CD4-positive, alpha-beta T cell treated with Interleukin-6 for 4 hours (primary cell): ENCODE measurements around the gene SMAD2.
"Not testable (repeated sequence)": the region's sequence is repeated elsewhere in the genome, so short reads cannot be mapped to it uniquely, and the experiment has no call there.

Source experiments
- DNase-seq: peaks from one replicate; pipeline ENCODE4 v3.0.0-alpha.2; 2020; ENCODE audit warnings: mixed read lengths

Gene SMAD2

DNA sequence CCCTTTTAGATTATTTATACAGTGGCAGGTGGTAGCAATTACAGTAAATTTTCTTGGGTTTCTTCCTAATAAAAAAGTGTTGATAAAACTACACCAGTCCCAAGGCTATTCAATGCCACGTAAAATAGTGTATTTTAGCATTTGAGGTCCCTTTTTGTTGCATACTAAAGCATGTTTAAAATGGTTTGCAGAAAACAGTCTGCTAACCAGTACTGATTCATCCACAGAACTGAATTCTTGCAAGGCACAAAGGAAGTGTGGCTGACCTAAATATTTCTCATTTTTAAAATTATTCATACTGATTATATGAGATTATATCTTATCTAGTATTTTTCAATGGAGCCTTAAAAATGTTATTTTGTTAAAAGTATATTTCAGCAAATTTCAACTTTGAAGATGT is 98.1 kb downstream of the SMAD2 start:
- no peak for DNase-seq

DNA sequence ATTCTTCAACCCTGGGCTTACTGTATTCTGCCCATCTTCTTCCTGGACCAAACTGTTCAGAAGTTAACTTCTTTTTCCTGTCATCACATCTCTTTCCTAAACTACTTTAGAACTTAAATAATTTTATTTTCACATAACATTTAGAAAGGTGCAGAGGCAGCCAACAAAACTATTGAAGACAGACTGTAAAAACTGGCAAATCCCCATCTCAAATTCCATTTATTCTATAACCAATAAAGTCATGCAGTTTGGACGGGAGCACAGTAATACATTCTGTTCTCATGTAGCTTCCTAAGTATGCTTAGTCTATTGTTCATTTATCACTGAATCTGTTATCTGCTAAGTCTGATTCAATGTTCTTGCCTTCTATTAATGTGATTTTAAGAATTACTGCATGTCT is 99.1 kb downstream of the SMAD2 start:
- no peak for DNase-seq

DNA sequence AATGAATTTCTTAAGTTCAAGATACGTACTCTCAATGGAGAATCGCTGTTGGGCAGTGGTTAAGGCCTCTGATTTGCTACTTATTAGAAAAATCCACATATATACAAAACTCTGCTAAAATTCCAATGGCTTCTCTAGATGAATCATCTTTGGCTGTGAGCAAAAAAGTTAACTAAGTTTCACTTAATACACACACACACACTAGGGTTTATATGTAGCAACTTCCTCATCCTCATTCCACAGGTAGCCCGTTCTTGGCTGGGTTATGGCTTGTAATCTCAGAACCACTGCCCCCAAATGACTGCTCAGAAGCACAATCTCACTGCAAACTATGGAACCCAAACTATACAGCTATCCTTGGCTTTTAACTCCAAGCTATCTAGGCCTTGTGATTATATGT is 99.7 kb downstream of the SMAD2 start:
- no peak for DNase-seq

- DNase-seq = no peak
Observed at GRCh38 chr18:47829831-47830230, 100.6 kb downstream of the SMAD2 start.

- DNase-seq = not testable (repeated sequence)
Observed at GRCh38 chr18:47828031-47828430, 102.4 kb downstream of the SMAD2 start.

DNA sequence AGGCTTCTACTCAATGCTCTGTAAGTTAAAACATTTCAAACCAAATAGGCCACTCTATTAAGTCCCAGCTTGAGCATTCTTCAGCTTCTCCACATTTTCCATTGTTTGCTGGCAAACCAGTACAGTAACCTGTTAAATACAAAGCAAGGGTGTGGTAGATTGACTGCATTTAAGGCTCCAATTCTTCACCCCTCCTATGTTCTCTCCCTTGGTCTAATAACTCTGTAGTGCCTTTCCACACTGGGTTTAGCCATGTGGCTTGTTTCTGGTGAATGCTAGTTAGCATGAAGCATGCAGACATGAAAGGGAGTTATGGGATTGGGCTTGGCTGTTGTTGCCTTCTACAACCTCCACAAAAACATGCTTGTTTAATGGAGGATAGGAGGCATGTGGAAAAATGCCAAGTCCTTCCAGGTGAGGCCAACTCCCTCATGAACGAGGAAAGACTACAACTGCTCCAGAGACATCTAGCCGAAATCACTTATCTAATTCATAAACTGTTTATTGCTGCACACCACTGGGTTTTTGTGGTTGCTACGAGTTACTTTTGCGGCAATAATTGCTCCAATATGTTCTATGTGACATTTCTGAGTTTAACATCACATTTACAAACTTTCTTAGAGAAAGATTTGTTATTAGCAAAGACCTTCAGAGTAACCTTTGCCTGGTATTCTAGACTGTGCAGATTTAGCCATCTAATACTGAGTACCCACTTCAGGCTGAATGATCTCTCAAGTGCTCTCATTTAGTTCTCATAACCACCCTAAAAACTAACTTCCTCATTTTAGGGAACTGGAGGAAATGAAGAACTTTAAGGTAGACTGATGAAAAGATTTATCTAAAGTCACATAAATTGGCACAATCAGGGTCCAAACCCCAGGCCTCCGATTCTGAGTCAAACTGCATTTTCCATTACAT is 104.0 kb downstream of the SMAD2 start:
- no peak for DNase-seq

DNA sequence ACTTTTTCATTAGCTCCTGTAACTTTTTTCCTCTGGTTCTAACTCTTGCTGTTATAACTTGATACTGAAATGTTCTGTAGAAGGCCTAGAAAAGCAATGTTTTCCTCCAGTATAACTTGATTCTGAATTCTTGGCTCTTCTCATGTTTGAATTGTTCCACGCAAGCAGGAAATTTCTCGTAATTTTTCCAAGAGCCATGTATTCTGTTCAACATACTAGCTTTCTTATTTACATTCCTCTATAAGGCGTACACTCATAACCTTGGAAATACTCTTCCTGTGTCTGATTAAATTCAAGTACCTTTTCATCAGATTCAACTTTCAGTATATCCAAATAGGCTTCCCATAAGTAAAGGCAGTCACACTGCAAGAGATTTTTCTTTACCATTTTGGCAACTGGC is 109.1 kb downstream of the SMAD2 start:
- no peak for DNase-seq

DNA sequence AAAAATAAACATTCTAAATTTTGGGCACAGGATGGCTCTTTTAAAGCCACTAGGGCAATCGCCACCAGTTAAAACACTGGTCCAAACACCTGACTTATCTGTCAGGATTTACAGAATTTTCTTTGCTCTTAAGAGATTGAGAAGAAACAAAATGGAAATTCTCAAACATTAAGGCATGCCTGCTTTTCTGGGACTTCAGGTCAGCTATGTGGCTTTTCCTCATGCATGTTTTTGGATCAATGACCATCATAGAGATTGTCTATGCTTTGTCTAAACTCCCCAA is 112.7 kb downstream of the SMAD2 start:
- DNase-seq = no peak

- DNase-seq = no peak
Observed at GRCh38 chr18:47817017-47817794, 113.3 kb downstream of the SMAD2 start.

- no peak for DNase-seq
Observed at GRCh38 chr18:47815486-47816270, 114.8 kb downstream of the SMAD2 start.

- DNase-seq = no peak
Observed at GRCh38 chr18:47809420-47809819, 121.0 kb downstream of the SMAD2 start.

DNA sequence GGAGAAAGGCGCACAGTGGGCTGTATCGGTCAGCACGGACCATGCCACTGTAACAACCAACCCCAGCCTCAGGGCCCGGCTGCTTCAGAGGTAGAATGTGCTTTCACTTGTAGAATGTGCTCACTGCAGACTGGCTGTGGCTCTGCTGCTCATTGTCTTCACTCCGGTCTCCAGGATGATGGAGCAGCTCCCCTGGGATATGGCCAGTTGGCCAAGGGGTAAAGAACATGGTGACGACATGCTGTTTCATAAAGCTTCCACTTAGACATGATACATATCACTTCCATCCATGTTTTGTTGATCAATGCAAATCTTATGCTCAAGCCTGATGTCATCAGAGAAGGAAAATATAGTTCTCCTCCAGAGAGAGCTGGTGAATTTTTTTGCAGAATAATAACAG is 127.7 kb downstream of the SMAD2 start:
- no peak for DNase-seq

GRCh38 chr18:47801817-47802216 is 128.6 kb downstream of the SMAD2 start:
- no peak for DNase-seq

GRCh38 chr18:47800756-47801155 is 129.7 kb downstream of the SMAD2 start:
- no peak for DNase-seq

- no peak for DNase-seq
Observed at GRCh38 chr18:47800248-47800647, 130.2 kb downstream of the SMAD2 start.

DNA sequence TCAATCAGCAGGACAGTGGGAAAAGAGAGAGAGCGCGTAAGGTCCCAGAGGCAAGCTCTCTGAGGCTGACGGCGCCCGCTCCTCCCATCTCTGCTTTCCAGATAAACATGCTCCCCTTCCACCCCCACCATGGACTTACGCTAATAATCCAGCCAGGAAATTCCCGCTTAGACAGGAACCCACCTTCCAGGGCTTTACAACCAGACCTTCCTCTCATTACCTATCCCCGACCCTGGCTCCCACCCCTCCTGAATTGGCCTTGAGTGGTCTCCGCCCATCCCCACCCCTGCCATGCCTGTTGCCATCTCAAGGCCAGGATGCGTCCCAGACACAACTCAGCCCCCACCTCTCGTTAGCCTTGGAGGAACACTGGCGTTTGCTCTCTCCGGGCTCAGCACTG is 131.1 kb downstream of the SMAD2 start:
- no peak for DNase-seq

DNA sequence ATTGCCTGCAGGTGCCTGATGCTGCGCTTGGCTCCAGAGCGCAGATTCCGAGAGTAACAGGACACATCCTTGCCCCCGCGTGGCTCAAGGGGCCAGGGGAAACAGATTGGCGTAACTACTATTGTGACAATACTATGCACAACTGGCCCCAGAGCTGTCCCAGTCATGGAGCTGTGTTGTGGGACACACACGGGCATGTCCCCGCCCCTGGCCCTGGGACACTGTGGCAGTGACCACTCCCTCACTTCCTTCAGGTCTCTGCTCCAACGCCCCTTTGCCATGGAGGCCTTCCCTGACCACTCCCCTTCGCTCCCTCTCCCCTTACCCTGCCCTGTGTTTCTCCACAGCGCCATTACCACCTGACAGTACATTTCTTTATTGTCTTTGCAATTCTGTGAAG is 132.1 kb downstream of the SMAD2 start:
- no peak for DNase-seq

GRCh38 chr18:47797126-47797525 is 133.3 kb downstream of the SMAD2 start:
- DNase-seq = no peak

GRCh38 chr18:47795434-47795814 is 135.0 kb downstream of the SMAD2 start:
- no peak for DNase-seq

GRCh38 chr18:47794725-47795433 is 135.6 kb downstream of the SMAD2 start:
- no peak for DNase-seq

DNA sequence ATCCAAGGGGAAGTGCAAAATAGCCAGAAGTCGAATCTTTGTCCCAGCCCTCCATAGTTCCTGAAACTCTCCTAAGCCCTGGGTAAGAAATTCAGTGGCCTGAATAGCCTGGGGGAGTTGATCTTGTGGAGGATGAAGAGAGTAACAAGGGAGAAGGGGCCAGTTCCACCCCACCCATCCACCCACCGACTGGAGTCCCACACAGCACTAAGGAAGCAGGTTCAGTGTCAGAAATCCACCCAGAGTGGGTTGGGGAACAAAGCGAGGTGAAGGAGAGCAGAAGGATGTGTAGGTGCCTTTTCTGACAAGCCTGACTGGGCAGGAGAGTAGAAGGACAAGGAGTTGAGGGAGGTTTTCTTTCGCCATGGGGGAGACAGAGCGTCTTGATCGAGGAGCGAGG is 136.8 kb downstream of the SMAD2 start:
- DNase-seq = no peak

DNA sequence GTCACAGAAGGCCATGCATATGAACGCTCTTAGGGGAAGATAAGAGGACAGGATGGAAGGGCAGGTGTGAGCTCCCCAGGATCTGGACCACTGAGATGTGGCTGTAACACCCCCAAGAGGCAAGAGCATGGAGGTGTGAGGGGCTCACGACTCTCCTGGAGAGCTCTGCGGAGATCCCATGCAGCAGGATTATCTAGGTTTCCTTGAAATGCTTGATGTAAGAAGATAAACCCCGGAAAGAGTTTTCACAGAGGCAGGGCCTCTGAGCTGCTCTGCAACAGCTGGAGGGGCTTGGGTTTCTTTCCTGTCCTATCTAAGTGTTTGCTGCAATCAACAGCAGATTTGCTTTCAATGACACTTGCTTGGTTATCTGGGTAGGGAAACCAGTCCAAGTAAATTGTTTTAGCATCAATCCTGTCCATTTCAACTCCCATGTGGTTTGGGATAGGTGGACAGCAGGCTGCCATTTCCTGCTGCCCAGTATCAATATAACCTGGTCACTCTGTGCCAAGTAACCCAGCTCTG is 138.9 kb downstream of the SMAD2 start:
- DNase-seq = no peak

DNA sequence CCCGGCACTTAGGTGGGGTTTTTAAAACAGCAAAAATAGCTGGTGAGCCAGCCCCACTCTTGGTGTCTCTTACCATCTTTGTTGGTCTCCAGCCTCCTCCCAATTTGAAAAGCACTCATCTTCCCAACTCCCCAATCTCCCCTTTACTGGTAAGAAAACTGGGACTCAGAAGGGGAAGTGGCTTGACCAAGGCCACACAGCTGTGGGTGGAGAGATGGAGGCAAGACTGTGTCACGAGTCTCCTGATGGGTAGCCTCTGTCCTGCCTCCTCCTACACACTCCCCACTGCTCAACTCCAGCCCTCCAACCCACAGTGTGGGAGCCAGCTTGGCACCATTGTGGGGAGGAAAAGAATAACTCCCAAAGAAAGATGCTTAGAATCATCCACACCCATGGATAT is 140.4 kb downstream of the SMAD2 start:
- no peak for DNase-seq
